A673 (cell line): Measurements from ENCODE around the gene ST3GAL6. TPM values are rescaled to one million over a fixed set of nuclear protein-coding genes. Genes with fewer than 3 reads are reported as not detected.

Experiments
- BruUV-seq: library from RNA; stranded (reverse); fragments of 400-500 nt; replicated peaks from 2 replicates; lab custom pipeline; 2021; lab: Mats Ljungman, UMichigan
- CTCF ChIA-PET: fragments of 300-600 bp; sonication (Branson Sonifier 250); formaldehyde crosslinking; loops from one replicate; lab custom pipeline; 2022; ENCODE audit warnings: antibody characterized with exemption; lab: Charles Lee
- POLR2A ChIA-PET: fragments of 300-600 bp; sonication (Branson Sonifier 250); formaldehyde crosslinking; loops from one replicate; lab custom pipeline; 2022; ENCODE audit warnings: antibody characterized with exemption; ENCODE audit not compliant: low non-redundant PET; lab: Charles Lee
- DNase-seq: peaks from one replicate; pipeline ENCODE4 v3.0.0-alpha.2; 2015; ENCODE audit warnings: low spot score
- H3K27ac ChIP-seq: fragments of 200-600 bp; sonication (generic); 2 replicates; pipeline ENCODE4 v1.5.1; 2016; ENCODE audit warnings: mixed run types, low read depth, mild to moderate bottlenecking, mixed read lengths, antibody characterized with exemption, low read length; ENCODE audit not compliant: poor library complexity, severe bottlenecking
- H3K27me3 ChIP-seq: fragments of 200-600 bp; sonication (generic); replicated peaks from 2 replicates; pipeline ENCODE4 v1.6.1; 2017; ENCODE audit warnings: mixed run types, low read depth, mild to moderate bottlenecking, mixed read lengths, antibody characterized with exemption, low read length; ENCODE audit not compliant: insufficient read depth, poor library complexity
- H3K36me3 ChIP-seq: fragments of 200-600 bp; sonication (generic); 2 replicates; pipeline ENCODE4 v1.6.1; 2016; ENCODE audit warnings: mixed run types, mild to moderate bottlenecking, mixed read lengths, antibody characterized with exemption, low read length; ENCODE audit not compliant: insufficient read depth, poor library complexity, severe bottlenecking
- H3K4me1 ChIP-seq: fragments of 200-600 bp; sonication (generic); 2 replicates; pipeline ENCODE4 v1.6.1; 2017; ENCODE audit warnings: mixed run types, mild to moderate bottlenecking, mixed read lengths, antibody characterized with exemption, low read length; ENCODE audit not compliant: insufficient read depth, poor library complexity, severe bottlenecking
- H3K4me3 ChIP-seq: fragments of 200-600 bp; sonication (generic); 2 replicates; pipeline ENCODE4 v1.5.1; 2016; ENCODE audit warnings: low read depth, mixed run types, mild to moderate bottlenecking, mixed read lengths, low read length; ENCODE audit not compliant: poor library complexity, severe bottlenecking
- H3K9me3 ChIP-seq: fragments of 200-600 bp; sonication (generic); 2 replicates; pipeline ENCODE4 v1.6.1; 2016; ENCODE audit warnings: mixed run types, low read depth, mild to moderate bottlenecking, mixed read lengths, antibody characterized with exemption, low read length; ENCODE audit not compliant: poor library complexity, severe bottlenecking
- CTCF ChIP-seq: fragments of 300-800, 200-600 bp; sonication (generic); conservative IDR thresholded peaks from 2 replicates; pipeline ENCODE4 v1.5.1; 2017; ENCODE audit warnings: low read depth, mild to moderate bottlenecking, antibody characterized with exemption, low read length, moderate library complexity, mixed read lengths
- EZH2 ChIP-seq: fragments of 200-600 bp; sonication (generic); IDR thresholded peaks from 2 replicates; pipeline ENCODE4 v1.6.1; 2017; ENCODE audit warnings: borderline replicate concordance, low read depth, mild to moderate bottlenecking, mixed read lengths, antibody characterized with exemption, low read length; ENCODE audit not compliant: poor library complexity, severe bottlenecking
- intact Hi-C: fragments of 100-400 bp; cut with micrococcal nuclease; formaldehyde crosslinking; loops from one replicate; pipeline ENCODE4 v1.10.0; 2022; ENCODE audit not compliant: unreplicated experiment
- total RNA-seq: library from RNA; stranded (reverse); gene quantifications from 2 replicates; pipeline ENCODE4 v1.2.3, GENCODE V29; 2021

Gene ST3GAL6
- total RNA-seq, 1 experiment from 2014 or later, result 4.8 TPM

GRCh38 chr3:98807561-98807960 is 44.4 kb downstream of the ST3GAL6 start:
- BruUV-seq, result no TSS peak
- H3K4me1 ChIP-seq, result no peaks in the 10 kb centered on the region
- ChIA-PET CTCF (no interaction called here), POLR2A (no interaction called here)
- no peak overlapping the region for H3K4me3 ChIP-seq
- no peak for TF ChIP-seq EZH2
- TF ChIP-seq CTCF, result no peak
- H3K27me3 ChIP-seq, result no peaks in the 10 kb centered on the region
- intact Hi-C loops, result no loop called here
- no peaks in the 10 kb centered on the region for H3K9me3 ChIP-seq
- peaks cover 20% of the 10 kb centered on the region for H3K36me3 ChIP-seq
- no peak for DNase-seq
- no peak overlapping the region for H3K27ac ChIP-seq

- no peak overlapping the region for H3K4me3 ChIP-seq
- no peak for DNase-seq
- H3K9me3 ChIP-seq, result no peaks in the 10 kb centered on the region
- CTCF ChIA-PET, result no interaction called here
- no peak overlapping the region for H3K27ac ChIP-seq
- POLR2A ChIA-PET, result no interaction called here
- TF ChIP-seq EZH2, result no peak
- TF ChIP-seq CTCF, result no peak
- no peaks in the 10 kb centered on the region for H3K4me1 ChIP-seq
- intact Hi-C loops, result no loop called here
- no peaks in the 10 kb centered on the region for H3K27me3 ChIP-seq
- H3K36me3 ChIP-seq, result peaks cover 20% of the 10 kb centered on the region
- BruUV-seq, result no TSS peak
These were observed 44.9 kb downstream of the ST3GAL6 start for GRCh38 chr3:98808071-98808470.

GRCh38 chr3:98809557-98809956 is 46.4 kb downstream of the ST3GAL6 start:
- DNase-seq, result no peak
- peaks cover 20% of the 10 kb centered on the region for H3K36me3 ChIP-seq
- intact Hi-C loops, result loop anchor here (1.0 kb wide), 1 partner anchor 207 kb away; no protein-coding TSS in a partner anchor

More at GRCh38 chr3:98809557-98809956, 46.4 kb downstream of the ST3GAL6 start:
- ChIA-PET CTCF (no interaction called here), POLR2A (no interaction called here)
- no peak for TF ChIP-seq CTCF
- no peaks in the 10 kb centered on the region for H3K27me3 ChIP-seq
- H3K9me3 ChIP-seq, result no peaks in the 10 kb centered on the region
- no TSS peak for BruUV-seq
- H3K4me3 ChIP-seq, result no peak overlapping the region
- no peaks in the 10 kb centered on the region for H3K4me1 ChIP-seq
- no peak overlapping the region for H3K27ac ChIP-seq
